SK-MEL-5 (cell line): Measurements from ENCODE around the gene CAPN10. TPM values are rescaled to one million over a fixed set of nuclear protein-coding genes. Genes with fewer than 3 reads are reported as not detected.
"Not testable (repeated sequence)": the region's sequence is repeated elsewhere in the genome, so short reads cannot be mapped to it uniquely, and the experiment has no call there.

Experiments used
- DNase-seq: peaks from one replicate; pipeline ENCODE4 v3.0.0-alpha.2; 2016; ENCODE audit warnings: low read depth, low spot score
- in situ Hi-C: cut with HindIII; loops from 2 replicates; pipeline ENCODE4 v1.10.0; 2016; ENCODE audit warnings: low sequenced_read_pairs, high pct_unique_total_duplicates, low pct_unique_long_range_greater_than_20kb
- total RNA-seq: library from RNA; depleted of rRNA; stranded (reverse); fragments of >200 nt; shearing (Covaris generic); gene quantifications from 2 replicates; pipeline ENCODE4 v1.2.3, GENCODE V29; 2014

Gene CAPN10
- total RNA-seq, 1 experiment from 2014 or later, result 20.7 TPM

DNA sequence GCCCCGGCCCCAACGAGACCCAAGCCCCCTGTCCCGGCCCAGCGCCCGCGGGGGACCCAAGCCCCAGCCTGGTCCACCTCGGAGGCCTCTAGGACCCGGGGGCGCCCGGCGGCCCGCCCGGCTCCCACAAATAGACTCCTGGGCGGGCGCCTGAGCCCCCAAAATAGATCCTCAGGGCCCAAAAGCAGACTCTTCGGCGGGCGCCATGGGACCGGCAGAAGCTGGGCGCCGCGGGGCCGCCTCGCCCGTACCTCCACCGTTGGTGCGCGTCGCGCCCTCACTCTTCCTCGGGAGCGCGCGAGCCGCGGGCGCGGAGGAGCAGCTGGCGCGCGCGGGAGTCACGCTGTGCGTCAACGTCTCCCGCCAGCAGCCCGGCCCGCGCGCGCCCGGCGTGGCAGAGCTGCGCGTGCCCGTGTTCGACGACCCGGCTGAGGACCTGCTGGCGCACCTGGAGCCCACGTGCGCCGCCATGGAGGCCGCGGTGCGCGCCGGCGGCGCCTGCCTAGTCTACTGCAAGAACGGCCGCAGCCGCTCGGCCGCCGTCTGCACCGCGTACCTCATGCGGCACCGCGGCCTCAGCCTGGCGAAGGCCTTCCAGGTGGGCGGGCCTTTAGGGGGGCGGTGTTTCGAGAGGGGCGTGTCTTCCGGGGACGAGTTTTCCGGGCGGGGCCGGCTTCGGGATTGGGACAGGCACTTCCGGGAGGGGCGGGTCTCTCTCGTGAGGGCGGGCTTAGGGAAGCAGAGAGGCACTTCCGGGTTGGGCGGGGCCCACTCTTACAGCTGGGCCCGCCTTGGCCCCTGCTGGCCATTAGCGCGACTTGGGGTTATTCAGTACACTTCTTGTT is 25.8 kb upstream of the CAPN10 start:
- peak; percentile 97 for DNase-seq
- in situ Hi-C loops, result no loop called here

DNA sequence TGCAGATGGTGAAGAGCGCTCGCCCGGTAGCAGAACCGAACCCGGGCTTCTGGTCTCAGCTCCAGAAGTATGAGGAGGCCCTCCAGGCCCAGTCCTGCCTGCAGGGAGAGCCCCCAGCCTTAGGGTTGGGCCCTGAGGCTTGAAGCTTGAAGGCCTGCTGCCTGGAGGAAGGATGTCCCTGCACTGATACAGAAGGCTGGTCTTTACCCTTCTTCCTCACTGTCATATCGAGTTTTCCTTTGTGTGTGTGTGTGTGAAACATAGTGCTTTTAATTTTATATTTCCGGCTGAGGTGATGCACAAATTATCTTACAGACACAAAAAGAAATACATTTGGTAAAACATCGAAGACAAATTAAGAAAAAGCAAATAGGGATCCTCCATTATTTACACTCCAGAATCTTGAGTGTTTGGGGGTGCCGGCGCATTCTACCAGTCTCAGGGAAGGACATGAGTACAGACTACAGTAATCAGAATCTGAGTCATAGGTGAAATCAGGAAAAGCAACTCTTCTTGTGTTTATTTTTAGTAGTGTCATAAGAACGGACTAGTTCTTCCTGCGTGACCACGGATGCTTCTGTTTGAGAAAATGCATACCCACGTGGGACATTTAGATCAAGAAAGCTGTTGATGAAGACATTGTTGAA is 25.1 kb upstream of the CAPN10 start:
- DNase-seq, result peak; percentile 59
- in situ Hi-C loops, result no loop called here

DNA sequence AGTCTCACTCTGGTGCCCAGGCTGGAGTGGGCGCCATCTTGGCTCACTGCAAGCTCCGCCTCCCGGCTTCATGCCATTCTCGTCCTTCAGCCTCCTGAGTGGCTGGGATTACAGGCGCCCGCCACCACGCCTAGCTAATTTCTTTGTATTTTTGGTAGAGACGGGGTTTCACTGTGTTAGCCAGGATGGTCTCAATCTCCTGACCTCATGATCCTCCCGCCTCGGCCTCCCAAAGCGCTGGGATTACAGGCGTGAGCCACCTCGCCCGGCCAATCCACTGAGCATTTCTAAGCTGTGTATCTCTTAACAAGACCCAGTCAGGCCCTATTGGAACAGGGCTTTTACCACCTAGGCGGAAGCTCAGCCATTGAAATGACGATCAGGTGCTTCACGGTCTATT is 23.3 kb upstream of the CAPN10 start:
- DNase-seq, in situ Hi-C loops: not testable (repeated sequence)

DNA sequence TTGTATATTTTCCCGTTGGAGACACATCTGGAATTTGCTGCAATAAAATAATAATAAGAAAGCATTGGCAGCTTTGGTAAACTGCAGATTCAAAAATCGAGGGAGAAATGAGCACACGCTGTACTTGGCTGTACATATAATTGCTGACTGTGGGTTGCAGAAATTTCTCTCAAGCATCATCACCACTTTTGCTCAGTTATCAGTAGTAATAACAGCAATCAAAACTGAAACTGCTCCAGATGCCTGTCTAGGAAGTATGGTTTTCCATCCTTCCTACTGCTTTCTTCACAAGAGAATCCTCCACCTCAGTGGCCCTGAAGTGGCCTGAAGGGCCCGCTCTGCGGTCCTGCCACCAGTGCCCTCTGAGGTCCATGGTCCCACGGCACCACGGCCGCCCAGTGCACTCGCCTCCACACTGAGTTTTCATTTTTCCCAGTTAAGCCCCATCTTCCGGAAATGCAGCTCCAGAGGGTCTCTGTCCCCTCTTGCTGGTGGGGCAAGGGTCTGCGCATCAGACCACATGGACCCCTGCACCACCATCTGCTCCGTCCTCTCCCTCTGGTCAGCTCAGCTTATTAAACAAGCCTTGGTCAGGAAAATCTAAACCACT is 22.5 kb upstream of the CAPN10 start:
- no peak for DNase-seq
- in situ Hi-C loops, result no loop called here

DNA sequence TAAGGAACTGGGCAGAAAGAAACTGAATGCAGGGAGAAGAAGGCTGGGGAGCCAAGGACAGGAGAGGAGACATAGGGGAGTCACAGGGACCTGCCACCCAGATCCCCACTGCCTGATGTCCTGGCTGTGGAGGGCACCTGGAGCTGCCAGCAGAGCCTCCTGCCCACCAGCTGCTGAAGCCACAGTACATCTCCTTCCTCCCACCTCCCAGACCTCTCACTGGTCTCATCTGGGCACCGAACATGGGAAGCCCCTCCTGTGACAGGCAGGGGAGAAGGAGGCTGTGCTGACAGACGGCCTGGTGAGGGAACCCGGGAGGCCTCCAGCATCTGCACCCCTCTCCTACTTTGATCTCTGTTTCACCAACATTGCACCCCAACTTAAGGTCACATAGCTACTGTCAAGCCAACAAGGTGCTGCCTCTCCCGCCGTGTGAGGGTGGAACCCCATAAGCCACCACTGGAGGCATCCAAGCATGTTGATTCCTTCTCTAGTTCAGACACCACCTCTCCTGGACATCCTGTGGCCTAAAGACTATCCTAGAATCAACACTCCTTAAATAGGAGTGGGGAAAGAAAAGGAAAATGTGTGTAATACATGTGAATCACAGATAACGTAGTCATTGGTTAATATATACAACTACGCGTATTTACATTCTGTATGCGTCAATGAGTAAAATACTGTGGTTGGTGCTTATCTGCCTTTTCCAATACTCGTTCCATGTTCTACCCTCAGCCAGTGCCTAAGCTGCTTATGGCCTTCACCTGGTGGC is 21.8 kb upstream of the CAPN10 start:
- DNase-seq, result no peak
- in situ Hi-C loops, result no loop called here

DNA sequence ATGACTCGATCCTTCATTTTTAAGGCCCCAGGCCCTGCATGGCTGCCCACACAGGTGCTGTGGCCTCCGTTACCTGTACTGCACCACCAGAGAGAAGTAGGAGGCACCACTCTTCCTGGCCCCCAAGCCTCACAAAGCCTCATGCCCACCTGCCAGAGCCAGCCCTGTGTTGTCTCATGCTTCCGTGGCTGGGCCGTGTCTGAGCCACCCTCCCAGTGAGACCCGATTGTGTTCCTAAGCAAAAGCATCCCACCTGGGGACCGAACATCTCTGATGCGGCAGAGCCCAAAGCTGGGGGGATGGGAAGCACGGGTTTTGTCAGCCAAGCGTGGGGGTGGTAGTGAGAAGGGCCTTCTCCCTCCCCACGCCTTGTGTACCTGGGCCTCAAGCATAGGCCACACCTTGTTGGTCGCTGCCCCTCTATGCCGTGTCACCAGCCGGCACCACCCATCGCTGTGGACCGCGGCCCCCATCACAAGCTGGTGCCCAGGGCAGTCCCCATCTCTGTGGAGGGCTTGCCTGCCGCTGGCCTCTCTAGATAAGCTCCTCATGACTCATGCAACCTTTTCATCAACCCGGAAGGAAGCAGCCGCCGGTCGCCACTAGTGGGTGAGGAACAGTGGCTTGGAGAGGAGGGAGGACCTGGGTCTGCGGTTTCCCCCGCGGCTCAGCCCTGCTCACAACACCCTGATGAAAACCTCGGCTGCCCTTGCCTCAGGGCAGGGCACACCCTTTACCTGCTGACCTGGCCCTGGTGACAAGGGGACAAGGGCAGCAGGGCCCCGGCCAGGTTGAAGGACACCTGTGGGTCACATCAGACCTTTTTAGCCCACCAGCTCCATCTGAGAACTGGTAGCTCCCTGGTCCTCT is 21.0 kb upstream of the CAPN10 start:
- peak; percentile 68 for DNase-seq
- in situ Hi-C loops, result no loop called here

DNA sequence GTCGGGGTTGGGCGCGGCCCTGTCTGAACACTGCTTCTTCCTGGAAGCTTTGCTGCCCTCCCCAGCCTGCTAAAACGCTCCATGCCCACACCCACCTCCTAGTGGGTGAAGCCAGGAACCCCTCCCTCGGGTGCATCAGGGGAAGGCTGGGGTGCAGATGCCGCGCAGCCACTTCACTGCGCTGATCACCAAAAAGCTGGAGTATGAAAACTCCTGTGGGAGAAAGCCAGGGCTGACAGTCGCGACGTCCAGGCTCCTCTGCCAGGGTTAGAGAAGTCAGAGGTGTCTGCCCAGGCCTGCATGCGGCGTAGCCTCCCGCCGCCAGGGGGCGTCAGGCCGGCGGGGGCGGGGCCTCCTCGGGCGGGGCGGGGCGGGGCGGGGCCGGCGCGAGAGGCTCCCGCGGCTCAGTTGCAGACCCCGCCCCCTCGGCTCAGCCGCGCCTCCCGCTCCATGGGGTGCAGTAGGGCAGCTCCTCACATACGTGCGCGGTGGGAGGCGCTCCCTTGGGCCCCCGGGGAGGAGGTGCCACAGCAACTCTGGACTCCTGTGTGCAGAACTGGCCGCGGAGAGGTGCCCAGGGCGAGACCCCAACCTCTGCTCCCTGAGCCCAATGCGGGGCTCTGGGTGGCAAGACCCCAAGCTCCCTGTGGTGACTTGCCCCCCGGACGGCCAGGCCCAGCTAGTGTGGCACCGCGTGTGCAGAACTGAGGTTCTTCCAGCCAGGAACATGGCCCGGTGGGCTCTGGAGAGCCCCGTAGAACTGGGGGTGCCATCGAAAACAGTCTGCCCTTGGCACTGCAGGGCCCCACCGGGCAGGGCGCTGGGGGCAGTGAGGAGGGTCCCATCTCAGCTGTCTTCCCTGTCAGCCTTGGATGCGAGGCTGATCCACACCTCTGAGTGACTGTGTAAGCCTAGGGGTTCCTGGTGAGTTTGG is 20.1 kb upstream of the CAPN10 start:
- peak; percentile 73 for DNase-seq
- in situ Hi-C loops, result no loop called here

DNA sequence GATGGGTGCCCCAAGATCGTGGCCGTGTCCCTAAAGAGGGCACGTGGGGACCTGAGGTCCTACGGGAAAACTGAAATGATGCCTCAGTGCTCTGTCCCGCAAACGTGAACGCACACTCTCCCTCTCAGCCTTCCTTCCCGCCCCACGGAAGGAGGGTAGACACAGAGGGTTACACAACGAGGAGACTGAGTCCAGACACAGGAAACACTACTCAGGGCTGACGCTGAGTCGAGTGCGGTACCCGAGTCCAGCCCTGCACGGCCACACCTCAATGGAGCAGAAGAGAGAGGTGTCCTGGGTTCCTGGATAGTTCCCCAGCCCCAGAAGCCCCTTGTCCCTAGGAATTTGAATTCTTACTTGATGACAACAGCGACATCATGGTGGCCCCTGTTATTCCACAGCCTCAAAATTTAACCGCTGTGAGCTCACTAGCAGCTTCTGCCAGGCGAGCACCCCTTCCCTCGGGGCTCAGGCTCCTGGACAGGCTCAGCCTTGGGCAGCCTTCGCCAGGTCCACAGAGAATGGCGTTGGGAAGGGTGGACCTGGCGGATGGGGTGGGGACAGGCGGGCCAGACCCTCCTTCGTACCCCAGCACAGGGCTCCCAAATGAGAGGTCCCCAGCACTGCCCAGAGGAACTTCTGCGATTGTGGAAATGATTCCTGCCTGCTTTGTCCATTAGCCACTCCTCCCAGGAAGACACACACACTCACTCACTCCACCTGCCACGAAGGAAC is 19.2 kb upstream of the CAPN10 start:
- in situ Hi-C loops, result no loop called here
- no peak for DNase-seq

DNA sequence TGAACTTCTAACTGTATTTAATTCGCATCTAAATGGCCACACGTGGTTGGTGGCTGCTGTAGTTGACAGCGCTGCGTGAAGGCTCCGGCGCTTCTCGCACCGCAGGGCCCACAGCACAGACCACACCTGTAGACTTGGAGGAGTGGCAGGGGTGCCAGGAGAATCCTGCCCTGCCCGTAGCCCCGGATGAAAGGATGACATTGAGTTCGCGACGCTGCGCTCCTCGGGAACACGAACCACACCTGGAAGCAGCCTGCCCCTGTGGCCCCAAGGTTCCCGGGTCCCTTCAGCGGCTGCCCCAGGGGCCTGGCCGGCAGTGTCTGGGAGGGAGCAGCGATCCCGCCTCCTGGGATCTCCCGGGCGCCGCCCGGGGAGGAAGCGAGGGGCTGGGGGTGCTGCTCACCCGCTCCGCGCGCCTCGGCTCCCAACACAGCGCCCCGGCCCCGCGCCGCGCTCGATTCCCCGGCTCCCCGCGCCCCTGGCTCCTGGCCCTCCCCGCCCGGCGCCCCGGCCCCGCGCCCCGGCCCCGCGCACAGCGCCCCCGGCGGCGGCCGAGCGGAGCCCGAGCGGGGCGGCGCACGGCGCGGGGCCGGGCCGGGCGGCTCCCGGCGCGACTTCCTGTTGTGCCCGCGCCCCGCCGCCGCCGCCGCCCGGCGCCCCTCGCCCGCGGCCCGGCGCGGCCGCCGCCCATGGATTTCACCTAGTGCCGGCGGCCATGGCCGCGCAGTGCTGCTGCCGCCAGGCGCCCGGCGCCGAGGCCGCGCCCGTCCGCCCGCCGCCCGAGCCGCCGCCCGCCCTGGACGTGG is 18.5 kb upstream of the CAPN10 start, which contains the start of gene RNPEPL1:
RNPEPL1 (plus strand) TSS at position 613 of the 806 bp plus-strand sequence; CDS start at position 716, 103 bp downstream.
- in situ Hi-C loops, result no loop called here
- peak; percentile 21 for DNase-seq

DNA sequence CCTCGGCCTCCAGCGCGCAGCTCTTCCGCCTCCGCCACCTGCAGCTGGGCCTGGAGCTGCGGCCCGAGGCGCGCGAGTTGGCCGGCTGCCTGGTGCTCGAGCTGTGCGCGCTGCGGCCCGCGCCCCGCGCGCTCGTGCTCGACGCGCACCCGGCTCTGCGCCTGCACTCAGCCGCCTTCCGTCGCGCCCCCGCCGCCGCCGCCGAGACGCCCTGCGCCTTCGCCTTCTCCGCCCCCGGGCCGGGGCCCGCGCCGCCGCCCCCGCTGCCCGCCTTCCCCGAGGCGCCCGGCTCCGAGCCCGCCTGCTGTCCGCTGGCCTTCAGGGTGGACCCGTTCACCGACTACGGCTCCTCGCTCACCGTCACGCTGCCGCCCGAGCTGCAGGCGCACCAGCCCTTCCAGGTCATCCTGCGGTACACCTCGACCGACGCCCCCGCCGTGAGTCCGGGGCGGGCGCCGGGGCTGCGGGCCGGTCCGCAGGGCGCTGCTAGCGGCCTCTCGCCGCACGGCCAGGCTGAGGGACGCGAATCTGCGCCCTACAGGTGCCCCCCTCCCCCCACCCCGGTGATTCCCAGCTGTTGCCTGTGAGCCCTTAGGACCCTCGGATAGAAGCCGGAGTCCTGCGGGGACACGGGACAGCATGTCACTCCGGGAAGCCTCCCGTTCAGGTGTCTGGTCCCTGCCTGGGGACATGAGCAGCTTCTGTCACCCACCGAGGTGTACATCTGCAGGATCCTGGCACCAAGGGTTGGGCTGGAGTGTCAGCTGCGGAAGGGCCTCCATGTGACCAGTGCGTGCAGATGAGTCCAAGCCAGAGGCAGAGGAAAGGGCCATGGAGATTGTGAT is 17.6 kb upstream of the CAPN10 start:
- peak; percentile 37 for DNase-seq
- in situ Hi-C loops, result no loop called here

DNA sequence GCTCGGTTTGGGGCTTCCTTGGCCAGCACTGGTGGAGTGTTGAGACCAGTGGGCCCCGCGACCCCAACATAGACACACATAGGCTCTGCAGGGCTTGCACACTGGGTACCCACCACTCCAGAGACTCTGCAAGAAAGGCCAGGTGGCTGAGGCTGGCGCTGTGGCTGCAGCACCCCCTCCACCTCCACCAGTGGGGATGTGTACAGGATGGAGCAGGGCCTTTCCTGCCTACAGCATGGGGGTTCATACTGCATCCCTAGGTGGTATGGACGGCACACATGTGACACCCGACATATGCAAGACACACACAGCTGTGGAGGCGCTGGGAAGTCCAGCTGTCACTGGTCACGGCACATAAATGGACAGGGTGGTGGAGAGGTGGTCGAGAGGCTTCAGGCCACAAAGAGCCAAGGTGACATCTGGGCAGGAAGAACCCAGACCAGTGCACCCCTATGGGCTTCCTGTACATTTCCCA is 17.0 kb upstream of the CAPN10 start:
- no peak for DNase-seq
- in situ Hi-C loops, result no loop called here

DNA sequence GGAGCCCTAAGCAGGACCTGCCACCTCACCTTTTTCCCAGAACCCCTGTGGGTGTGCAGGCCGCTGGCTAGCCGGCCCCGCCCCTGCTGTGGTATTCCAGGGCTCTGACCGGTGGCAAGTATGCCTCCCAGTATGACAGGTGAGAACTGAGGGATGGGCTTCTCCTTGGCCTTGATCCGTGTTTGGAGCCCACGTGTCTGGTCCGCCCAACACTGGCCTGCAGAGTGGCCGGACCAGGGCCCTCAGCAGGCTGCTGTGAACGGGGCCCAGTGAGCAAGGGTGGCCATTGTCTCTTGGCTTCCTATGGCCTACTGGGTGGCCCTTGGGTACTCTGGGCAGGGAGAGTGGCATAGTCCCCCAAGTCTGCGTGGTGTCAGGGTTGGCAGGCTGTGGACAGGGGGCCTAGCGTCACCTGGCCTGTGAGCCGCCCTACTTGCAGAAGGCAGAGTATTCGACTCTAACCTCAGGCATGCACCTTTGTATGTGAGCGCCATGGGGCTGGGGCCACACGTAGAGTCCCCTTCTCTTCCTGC is 16.5 kb upstream of the CAPN10 start:
- no peak for DNase-seq
- in situ Hi-C loops, result no loop called here

DNA sequence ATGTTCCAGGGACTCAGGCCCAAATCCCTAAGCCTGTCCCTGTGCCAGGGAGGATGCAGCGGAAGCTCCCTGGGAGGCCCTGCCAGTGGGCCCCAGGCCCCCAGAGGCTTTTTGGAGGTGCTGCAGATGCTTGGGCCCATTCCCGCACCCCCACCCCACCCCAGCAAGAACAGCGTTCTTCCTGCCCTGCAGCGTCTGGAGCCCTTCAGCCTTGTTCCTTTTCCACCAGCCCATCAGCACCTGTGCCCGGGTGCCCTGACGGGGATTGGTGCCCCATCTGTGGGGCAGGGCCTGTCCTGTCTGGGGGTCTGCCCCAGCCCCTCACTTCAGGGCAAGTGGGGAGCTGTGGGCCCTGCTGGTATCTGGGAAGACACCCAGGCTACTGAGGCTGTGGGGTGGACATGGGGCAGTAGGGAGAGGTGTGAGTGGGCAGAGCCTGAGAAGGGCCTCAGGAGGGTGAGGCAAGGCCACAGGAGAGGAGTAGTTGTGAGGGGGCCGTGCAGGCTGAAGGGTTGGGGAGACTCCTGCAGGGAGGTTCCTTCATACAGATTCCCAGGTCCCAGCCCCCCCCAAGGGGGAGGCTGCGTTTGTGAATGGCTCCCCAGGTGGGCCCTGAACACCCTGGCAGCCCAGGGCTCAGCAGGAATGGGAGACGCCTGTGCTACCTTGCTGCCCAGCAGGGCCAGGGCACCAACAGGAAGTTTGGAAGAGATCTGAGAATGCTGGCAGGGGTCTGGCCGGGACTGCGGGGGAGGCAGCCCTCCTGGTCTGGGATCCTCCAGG is 15.8 kb upstream of the CAPN10 start:
- in situ Hi-C loops, result no loop called here
- DNase-seq, result no peak
